GM12878 (cell line): Measurements from ENCODE around the gene ALDH6A1.

Experiments used
- CREB1 ChIP-seq: IDR thresholded peaks from 2 replicates; pipeline ENCODE4 v1.6.1; 2012; ENCODE audit warnings: low read depth, mild to moderate bottlenecking, inconsistent platforms
- CTCF ChIP-seq, 3 experiments: IDR thresholded peaks in 2 of 3; conservative IDR thresholded peaks in 1 of 3; 2 replicates each; pipeline ENCODE4 v1.5.1; 2011; ENCODE audit warnings: low read depth in 3 of 3, low read length in 3 of 3, mild to moderate bottlenecking in 3 of 3, control low read depth in 2 of 3, moderate library complexity in 2 of 3, inconsistent platforms in 1 of 3, mixed read lengths in 1 of 3; ENCODE audit not compliant: control insufficient read depth in 2 of 3, insufficient read depth in 1 of 3; ENCODE audit errors: extremely low read depth in 1 of 3
- EZH2 ChIP-seq: IDR thresholded peaks from 2 replicates; pipeline ENCODE4 v1.6.1; 2012; ENCODE audit warnings: low read depth, mild to moderate bottlenecking, control low read depth, inconsistent platforms, low read length, borderline replicate concordance; ENCODE audit not compliant: control insufficient read depth
- TF ChIP-seq, protein P1 (sequence below): IDR thresholded peaks from 2 replicates; pipeline ENCODE4 v1.6.1; 2012; ENCODE audit warnings: low read depth, low read length, improper control_type of control experiment

- TF ChIP-seq, protein P1, sequence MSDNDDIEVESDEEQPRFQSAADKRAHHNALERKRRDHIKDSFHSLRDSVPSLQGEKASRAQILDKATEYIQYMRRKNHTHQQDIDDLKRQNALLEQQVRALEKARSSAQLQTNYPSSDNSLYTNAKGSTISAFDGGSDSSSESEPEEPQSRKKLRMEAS, result no peak
- no peak for TF ChIP-seq CREB1
- no peak for TF ChIP-seq CTCF (IDR thresholded peaks at IDR 0.05 in 2 of 3, conservative IDR thresholded peaks at IDR 0.05 in 1 of 3; ENCODE audit: control insufficient read depth in 2 of 3, extremely low read depth in 1 of 3, insufficient read depth in 1 of 3, low read depth in 3 of 3, low read length in 3 of 3)
- TF ChIP-seq EZH2, result no peak
Observed at GRCh38 chr14:74045522-74045921, 38.7 kb downstream of the ALDH6A1 start.
